HG03039 (cell line): ENCODE measurements around the gene ADAMTS14.

ENCODE experiments used
- ATAC-seq: cut with Tn5 transposase; IDR thresholded peaks from one replicate; pipeline ENCODE4 v1.9.1; 2021; ENCODE audit warnings: mild to moderate bottlenecking, moderate library complexity; ENCODE audit not compliant: unreplicated experiment

The ADAMTS14 gene

GRCh38 chr10:70748801-70749573, 76.7 kb downstream of the ADAMTS14 start:
- ATAC-seq, result no peak

DNA sequence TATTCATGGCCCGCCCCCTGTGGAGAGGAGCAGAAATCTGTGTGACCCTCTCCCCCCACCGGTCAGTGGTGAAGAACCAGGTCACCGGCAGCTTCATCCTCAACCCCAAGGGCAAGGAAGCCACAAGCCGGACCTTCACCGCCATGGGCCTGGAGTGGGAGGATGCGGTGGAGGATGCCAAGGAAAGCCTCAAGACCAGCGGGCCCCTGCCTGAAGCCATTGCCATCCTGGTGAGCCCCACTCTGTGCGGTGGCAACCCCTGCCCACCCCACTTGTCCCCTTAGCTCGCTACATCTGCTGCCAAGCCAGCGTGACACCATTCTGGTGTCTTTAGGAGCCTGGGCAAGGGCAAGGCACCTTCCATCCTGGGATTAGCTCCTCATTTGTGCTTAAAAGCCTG, 77.5 kb downstream of the ADAMTS14 start:
- ATAC-seq, result no peak

DNA sequence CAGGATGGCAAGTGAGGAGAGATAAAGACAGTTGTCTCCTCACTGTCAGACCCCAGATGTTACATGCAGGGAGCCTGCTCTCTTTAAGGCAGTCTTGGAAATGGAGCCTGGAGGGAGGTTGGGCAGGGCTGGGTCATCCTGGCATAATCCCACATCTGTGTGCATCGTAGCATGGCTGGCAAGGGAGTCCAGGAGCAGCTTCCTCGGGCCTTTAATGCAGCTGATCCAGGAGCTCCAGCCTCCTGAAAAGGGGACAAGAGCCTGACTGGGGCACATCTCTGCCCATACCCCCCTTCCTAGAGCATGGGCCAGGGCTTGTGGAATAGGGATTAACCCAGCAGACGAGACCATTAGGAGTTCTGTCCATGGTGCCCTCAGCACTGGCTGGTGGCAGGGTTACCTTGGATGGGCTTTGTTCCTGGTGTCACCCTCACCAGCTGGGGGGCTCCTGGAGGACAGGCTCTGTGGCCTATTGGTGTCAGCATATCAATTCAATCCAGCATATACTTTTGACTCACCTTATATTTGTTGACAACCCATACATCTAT, 77.9 kb downstream of the ADAMTS14 start:
- no peak for ATAC-seq

- ATAC-seq, result no peak
These were observed 79.0 kb downstream of the ADAMTS14 start for GRCh38 chr10:70751356-70751755.

- ATAC-seq, result no peak
These were observed 79.7 kb downstream of the ADAMTS14 start for GRCh38 chr10:70751991-70752390.

GRCh38 chr10:70752571-70752970, 80.3 kb downstream of the ADAMTS14 start:
- ATAC-seq, result no peak

GRCh38 chr10:70753026-70753663, 80.8 kb downstream of the ADAMTS14 start:
- no peak for ATAC-seq

GRCh38 chr10:70753841-70754621, 81.7 kb downstream of the ADAMTS14 start:
- ATAC-seq, result no peak

- ATAC-seq, result no peak
These were observed 84.5 kb downstream of the ADAMTS14 start for GRCh38 chr10:70756700-70757360.

DNA sequence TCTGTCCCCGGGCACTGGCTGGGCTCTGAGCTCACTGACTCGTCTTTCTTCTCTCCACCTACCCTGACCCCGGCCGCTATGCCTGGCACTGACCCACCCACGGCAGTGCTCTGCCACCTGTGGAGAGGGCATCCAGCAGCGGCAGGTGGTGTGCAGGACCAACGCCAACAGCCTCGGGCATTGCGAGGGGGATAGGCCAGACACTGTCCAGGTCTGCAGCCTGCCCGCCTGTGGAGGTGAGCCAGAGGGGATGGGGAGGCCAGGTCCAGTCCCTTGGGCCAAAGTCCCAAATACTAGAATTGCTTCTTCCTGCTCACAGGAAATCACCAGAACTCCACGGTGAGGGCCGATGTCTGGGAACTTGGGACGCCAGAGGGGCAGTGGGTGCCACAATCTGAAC, 85.5 kb downstream of the ADAMTS14 start:
- ATAC-seq, result no peak

DNA sequence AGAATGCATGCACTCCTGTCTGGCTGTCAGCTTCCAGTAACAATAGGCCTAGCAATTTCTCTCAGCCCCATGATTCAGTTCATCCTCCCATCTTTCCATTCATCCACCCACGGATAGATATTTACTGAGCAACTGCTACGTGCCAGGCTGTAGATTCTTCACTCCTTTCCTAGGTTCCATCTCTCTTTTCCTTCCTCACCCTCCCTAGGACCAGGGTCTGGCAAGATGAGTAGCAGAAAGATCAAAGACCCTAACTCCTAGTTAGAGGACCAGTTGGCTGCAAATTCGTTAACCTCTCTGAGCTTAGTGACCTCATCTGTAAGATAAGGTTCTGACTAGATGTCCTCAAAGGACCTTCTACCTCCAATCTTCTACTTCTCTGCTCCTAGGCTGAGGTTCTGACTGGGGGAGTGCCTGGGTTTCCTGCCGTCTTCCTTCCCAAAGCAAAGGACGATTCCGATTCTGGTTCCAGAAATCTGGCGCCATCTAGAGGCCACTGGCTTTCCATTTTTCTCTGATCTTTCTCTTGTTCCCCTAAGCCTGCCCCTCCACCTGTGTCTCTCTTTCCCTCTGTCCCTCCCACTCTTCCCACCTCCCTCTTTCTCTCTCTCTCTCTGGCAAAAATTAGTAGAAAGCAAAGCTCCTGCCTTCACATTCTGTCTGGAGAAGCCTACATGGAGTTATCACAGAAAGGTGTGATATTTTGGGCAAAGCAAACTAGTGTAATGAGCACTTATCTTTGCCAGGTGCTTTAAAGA, 86.6 kb downstream of the ADAMTS14 start:
- no peak for ATAC-seq

DNA sequence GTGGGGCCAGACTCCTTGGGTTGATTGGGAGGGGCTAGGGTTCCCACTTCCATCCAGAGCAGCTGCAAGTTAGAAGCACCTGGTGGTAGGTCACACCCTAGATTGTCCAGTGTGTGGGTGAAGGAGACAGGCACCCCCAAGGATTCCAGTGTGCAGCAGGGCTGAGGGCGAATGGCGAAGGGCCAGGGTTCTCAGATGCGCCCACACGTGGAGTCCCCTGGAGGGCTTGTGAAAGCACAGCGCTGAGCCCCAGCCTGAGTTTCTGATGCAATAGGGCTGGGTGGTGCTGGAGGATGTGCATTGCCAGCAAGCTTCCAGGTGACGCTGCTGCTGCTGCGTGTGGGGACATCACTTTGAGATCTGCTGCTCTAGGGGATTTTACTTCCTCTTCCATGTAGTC, 87.5 kb downstream of the ADAMTS14 start:
- no peak for ATAC-seq

DNA sequence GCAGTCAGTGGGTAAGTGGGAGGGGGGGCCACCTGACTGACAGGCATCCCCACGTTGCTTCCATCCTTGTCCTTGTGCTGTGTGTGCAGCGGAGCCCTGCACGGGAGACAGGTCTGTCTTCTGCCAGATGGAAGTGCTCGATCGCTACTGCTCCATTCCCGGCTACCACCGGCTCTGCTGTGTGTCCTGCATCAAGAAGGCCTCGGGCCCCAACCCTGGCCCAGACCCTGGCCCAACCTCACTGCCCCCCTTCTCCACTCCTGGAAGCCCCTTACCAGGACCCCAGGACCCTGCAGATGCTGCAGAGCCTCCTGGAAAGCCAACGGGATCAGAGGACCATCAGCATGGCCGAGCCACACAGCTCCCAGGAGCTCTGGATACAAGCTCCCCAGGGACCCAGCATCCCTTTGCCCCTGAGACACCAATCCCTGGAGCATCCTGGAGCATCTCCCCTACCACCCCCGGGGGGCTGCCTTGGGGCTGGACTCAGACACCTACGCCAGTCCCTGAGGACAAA, 88.0 kb downstream of the ADAMTS14 start:
- no peak for ATAC-seq

DNA sequence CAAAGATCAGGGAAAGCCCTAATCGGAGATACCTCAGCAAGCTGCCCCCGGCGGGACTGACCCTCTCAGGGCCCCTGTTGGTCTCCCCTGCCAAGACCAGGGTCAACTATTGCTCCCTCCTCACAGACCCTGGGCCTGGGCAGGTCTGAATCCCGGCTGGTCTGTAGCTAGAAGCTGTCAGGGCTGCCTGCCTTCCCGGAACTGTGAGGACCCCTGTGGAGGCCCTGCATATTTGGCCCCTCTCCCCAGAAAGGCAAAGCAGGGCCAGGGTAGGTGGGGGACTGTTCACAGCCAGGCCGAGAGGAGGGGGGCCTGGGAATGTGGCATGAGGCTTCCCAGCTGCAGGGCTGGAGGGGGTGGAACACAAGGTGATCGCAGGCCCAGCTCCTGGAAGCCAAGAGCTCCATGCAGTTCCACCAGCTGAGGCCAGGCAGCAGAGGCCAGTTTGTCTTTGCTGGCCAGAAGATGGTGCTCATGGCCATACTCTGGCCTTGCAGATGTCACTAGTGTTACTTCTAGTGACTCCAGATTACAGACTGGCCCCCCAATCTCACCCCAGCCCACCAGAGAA, 88.8 kb downstream of the ADAMTS14 start:
- no peak for ATAC-seq

DNA sequence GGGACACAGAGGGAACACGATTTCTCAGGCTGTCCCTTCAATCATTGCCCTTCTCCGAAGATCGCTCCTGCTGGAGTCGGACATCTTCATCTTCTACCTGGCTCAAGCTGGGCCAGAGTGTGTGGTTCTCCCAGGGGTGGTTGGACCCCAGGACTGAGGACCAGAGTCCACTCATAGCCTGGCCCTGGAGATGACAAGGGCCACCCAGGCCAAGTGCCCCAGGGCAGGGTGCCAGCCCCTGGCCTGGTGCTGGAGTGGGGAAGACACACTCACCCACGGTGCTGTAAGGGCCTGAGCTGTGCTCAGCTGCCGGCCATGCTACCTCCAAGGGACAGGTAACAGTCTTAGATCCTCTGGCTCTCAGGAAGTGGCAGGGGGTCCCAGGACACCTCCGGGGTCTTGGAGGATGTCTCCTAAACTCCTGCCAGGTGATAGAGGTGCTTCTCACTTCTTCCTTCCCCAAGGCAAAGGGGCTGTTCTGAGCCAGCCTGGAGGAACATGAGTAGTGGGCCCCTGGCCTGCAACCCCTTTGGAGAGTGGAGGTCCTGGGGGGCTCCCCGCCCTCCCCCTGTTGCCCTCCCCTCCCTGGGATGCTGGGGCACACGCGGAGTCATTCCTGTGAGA, 89.5 kb downstream of the ADAMTS14 start:
- ATAC-seq, result no peak

DNA sequence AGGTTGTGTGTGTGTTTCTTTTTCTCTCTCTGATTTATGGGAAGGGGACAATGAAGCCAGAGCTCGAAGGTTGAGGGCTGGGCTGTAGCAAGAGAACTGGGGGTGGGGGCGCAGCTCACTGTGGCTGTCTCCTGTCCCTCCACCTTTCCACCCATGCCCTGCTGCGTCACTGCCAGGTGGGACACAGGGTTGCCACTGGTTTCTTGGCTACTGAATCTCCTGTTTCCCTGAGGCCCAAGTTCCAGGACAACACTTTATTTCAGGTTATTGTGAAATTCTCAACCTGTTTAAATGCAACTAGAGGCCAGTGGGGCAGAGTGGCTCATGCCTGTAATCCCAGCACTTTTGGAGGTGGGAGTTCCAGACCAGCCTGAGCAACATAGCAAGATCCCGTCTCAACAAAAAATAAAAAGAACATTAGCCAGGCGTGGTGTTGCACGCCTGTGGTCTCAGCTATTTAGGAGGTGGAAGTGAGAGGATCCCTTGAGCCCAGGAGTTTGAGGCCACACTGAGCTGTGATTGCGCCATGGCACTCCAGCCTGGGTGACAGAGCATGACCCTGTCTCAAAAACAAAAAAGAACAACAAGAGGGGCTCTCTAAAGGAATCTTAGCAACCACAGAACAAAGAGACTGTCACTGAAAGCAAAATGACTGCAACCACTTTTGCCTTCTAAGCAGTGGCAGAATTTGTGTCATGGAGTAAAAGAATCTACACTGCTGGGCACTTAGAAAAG, 90.3 kb downstream of the ADAMTS14 start:
- no peak for ATAC-seq

DNA sequence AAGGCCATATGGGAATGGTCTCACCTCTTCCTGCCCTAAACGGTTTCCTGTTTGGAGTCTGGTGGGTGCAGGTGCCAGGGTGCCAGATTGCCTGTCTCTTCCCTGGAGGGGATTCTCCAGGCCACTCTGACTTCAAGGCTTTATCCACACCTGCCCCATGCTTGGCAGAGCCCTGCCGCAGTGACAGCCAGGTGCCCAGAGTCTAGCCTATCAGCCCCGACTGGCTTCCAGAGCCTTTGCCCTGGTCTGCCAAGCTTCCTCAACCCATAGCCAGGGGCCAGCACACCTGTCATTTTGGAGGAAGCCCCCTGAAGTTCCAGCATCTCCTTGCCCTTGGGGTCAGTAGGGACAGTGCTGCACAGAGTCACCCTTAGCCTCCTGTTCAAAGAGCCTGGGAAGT, 91.3 kb downstream of the ADAMTS14 start:
- no peak for ATAC-seq

DNA sequence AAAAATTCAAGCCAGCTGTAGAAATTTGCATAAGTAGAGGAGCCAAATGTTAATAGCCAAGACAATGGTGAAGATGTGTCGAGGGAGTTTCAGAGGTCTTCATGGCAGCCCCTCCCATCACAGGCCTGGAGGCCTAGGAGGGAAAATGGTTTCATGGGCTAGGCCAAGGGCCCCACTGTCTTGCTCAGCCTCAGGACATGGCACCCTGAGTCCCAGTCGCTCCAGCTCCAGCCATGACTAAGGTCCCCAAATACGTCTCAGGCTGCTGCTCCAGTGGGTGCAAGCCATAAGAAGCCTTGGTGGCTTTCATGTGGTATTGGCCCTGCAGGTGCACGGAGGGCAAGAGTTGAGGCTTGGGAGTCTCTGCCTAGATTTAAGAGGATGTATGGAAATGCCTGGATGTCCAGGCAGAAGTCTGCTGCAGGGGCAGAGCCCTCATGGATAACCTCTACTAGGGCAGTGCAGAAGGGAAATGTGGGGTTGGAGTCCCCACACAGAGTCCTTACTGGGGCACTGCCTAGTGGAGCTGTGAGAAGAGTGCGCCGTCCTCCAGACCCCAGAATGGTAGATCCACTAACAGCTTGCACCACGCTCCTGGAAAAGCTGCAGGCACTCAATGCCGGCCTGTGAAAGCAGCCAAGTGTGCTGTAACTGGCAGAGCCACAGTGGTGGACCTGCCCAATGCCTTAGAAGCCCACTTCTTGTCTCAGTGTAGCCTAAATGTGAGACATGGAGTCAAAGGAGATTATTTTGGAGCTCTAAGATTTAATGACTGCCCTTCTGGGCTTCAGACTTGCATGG, 93.7 kb downstream of the ADAMTS14 start:
- ATAC-seq, result no peak
